ENCODE results near the gene ARHGEF28. TPM values are rescaled to one million over a fixed set of nuclear protein-coding genes. Genes with fewer than 3 reads are reported as not detected.

ARHGEF28 gene, protein sequence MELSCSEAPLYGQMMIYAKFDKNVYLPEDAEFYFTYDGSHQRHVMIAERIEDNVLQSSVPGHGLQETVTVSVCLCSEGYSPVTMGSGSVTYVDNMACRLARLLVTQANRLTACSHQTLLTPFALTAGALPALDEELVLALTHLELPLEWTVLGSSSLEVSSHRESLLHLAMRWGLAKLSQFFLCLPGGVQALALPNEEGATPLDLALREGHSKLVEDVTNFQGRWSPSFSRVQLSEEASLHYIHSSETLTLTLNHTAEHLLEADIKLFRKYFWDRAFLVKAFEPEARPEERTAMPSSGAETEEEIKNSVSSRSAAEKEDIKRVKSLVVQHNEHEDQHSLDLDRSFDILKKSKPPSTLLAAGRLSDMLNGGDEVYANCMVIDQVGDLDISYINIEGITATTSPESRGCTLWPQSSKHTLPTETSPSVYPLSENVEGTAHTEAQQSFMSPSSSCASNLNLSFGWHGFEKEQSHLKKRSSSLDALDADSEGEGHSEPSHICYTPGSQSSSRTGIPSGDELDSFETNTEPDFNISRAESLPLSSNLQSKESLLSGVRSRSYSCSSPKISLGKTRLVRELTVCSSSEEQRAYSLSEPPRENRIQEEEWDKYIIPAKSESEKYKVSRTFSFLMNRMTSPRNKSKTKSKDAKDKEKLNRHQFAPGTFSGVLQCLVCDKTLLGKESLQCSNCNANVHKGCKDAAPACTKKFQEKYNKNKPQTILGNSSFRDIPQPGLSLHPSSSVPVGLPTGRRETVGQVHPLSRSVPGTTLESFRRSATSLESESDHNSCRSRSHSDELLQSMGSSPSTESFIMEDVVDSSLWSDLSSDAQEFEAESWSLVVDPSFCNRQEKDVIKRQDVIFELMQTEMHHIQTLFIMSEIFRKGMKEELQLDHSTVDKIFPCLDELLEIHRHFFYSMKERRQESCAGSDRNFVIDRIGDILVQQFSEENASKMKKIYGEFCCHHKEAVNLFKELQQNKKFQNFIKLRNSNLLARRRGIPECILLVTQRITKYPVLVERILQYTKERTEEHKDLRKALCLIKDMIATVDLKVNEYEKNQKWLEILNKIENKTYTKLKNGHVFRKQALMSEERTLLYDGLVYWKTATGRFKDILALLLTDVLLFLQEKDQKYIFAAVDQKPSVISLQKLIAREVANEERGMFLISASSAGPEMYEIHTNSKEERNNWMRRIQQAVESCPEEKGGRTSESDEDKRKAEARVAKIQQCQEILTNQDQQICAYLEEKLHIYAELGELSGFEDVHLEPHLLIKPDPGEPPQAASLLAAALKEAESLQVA (N-terminal part only)
- total RNA-seq = 58.2 and 72.1 TPM in 2 replicates

DNA sequence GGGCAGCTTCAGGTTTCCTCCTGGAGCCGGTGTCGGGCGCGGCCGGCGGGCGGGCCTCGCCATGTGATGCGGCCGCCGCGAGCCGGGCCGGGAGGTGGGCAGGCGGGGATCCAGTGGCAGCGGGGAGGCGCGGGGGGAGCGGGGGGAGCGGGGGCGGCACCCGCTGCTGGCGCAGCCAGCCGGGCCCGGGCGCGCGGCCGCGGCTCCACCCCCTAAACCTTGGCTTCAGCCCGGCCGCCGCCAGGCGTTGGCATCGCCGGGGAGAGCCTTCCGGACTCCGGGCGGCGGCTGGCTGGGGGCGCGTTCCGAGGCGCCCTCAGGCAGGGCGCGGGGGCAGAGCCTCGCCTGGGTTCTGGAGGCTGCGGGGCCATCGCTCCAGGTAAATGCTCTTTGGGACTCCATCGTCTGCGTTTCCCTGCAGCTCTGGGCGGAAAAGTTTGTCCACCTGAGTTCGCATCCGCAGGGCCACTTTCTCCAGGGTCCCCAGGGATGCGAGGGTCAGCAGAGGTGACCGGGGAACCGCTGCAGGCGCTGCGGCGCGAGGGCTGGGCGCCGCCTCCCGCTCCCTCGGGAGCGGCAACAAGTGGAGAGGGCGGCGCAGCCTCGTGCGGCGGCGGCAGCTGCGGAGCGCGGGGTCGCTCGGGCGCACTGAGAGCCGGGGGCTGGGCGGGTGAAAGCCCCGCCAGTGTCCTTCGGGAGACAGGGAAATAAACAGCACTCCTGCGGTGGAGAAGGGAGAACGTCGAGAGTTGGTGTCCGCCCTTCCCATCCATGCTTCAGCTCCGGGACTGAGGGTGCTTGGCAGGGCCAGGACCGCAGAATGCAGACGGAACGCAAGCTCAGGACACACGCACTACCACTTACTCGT lies at the start of gene ARHGEF28:
Gene ARHGEF28 (plus strand): TSS at position 253 of the 868 bp plus-strand sequence. CDS start 58,656 bp downstream, outside the sequence.
- H3K4me3 ChIP-seq (ENCODE audit: low read depth, low read length) = peak within 1 kb of the TSS; percentile 96
- no peak for DNase-seq (ENCODE audit: low read depth)
- TF ChIP-seq, protein P1, sequence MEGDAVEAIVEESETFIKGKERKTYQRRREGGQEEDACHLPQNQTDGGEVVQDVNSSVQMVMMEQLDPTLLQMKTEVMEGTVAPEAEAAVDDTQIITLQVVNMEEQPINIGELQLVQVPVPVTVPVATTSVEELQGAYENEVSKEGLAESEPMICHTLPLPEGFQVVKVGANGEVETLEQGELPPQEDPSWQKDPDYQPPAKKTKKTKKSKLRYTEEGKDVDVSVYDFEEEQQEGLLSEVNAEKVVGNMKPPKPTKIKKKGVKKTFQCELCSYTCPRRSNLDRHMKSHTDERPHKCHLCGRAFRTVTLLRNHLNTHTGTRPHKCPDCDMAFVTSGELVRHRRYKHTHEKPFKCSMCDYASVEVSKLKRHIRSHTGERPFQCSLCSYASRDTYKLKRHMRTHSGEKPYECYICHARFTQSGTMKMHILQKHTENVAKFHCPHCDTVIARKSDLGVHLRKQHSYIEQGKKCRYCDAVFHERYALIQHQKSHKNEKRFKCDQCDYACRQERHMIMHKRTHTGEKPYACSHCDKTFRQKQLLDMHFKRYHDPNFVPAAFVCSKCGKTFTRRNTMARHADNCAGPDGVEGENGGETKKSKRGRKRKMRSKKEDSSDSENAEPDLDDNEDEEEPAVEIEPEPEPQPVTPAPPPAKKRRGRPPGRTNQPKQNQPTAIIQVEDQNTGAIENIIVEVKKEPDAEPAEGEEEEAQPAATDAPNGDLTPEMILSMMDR (conservative IDR thresholded peaks at IDR 0.05; ENCODE audit: low read depth, low read length) = no peak

DNA sequence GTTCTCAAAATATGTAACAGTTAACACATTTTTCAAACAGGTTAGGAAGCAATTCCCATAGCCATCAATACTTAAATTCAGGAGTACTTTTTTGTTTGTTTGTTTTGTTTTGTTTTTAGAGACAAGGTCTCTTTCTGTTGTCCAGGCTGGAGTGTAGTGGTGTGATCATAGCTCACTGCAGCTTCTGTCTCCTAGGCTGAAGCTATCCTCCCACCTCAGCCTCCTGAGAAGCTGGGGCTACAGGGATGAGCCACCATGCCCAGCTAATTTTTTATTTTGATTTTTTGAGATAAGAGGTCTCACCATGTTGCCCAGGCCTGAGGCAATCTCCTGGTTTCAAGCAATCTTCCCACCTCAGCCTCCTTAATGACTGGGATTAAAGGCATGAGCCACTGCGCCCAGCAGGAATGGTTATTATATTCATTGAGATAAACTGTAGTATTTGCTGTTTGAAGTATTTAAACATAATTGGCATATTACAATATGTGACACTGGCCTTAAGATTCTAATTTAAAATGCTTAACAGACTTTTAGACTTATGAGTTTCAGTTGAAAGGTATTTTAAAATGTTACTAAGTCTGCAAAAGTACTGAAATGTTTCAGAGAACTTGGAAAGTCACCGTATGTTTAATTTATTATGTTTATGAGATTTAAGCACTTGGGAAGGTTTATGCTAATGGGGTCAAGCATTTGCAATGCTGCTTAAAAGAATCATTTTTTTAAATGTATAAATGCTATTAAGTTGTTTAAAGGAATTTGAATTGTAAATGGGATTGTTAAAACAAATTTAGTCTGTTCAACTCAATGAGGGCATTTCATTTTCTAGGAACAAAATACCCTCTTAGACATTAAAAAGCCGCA lies 43.5 kb upstream of the ARHGEF28 start:
- DNase-seq (ENCODE audit: low read depth) = no peak
- no peak overlapping the region for H3K4me3 ChIP-seq (ENCODE audit: low read depth, low read length)
- TF ChIP-seq, protein P1 (conservative IDR thresholded peaks at IDR 0.05; ENCODE audit: low read depth, low read length) = no peak

DNA sequence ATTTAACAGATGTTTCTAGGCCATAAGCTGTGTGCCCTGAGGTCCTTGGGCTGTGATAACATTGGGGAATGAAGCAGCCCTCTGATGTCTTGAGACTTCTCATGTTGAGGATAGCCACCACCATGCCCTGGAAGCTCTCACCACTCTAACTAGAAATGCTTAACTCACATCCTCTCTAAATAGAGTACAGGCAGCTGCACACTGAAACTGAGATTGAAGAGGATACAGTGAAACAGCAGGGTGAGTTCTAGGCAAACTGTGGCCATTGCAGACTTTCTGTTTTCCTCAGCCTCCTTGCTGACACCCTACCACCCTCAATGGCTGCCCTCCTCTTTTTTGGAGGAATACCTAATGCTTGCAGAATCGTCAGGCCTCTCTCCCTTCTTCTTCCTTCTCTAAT lies 38.1 kb upstream of the ARHGEF28 start:
- H3K4me3 ChIP-seq (ENCODE audit: low read depth, low read length) = no peak overlapping the region
- DNase-seq (ENCODE audit: low read depth) = no peak
- TF ChIP-seq, protein P1 (conservative IDR thresholded peaks at IDR 0.05; ENCODE audit: low read depth, low read length) = no peak

DNA sequence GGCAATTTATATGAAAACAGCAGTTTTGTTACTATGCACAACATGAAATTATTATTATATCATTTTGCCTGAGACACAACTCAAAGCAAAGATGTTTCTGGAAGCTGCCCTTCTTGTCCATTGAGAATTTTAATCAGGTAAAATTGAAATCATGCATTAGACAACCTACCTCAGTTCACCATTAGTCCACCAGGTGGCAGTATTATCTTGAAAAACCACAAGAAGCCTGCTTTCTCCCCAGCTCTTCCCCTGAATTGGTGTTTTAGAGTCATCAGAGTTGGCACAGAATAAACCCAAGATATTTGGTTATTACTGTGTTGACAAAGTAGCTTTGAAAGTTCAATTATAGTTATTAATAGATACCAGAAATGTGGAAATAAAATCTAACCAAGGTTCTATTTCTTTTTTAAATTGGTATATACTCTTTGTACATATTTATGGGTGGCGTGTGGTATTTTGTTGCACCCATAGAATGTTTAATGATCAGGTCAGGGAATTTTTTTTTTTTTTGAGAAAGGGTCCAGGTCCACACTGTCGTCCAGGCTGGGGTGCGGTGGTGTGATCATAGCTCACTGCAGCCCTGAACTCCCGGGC lies 34.8 kb upstream of the ARHGEF28 start:
- H3K4me3 ChIP-seq (ENCODE audit: low read depth, low read length) = no peak overlapping the region
- TF ChIP-seq, protein P1 (conservative IDR thresholded peaks at IDR 0.05; ENCODE audit: low read depth, low read length) = peak; percentile 76
- DNase-seq (ENCODE audit: low read depth) = peak; percentile 43

DNA sequence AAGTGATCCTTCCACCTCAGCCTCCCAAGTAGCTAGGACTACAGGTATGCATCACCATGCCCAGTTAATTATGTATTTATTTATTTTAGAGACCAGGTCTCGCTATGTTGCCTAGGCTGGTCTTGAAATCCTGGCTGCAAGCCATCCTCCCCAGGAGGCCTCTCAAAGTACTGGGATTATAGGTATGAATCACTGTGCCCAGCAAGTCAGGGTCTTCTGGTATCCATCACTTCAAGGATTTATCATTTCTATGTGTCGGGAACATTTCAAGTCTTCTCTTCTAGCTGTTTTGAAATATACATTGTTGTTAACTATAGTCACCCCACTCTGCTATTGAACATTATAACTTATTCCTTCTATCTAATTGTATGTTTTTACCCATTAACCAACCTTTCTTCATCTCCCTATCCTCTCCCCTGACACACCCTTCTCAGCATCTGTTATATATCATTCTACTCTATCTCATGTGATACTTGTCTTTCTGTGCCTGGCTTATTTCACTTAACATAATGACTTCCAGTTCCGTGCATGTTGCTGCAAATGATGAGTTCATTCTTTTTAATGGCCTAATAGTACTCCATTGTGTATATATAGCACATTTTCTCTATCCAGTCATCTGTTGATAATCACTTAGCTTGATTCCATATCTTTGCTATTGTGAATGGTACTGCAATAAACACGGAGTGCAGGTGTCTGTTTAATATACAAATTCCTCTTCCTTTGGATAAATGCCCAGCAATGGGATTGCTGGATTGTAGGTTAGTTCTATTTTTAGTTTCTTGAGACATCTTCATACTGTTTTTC lies 34.1 kb upstream of the ARHGEF28 start:
- no peak for DNase-seq (ENCODE audit: low read depth)
- H3K4me3 ChIP-seq (ENCODE audit: low read depth, low read length) = no peak overlapping the region
- TF ChIP-seq, protein P1 (conservative IDR thresholded peaks at IDR 0.05; ENCODE audit: low read depth, low read length) = no peak
